HepG2 (cell line): Measurements from ENCODE around the gene CACNA1I. TPM values are rescaled to one million over a fixed set of nuclear protein-coding genes. Genes with fewer than 3 reads are reported as not detected.

Experiments used
- AHR ChIP-seq: IDR thresholded peaks from 2 replicates; pipeline ENCODE4 v1.6.1; 2018; ENCODE audit warnings: missing genetic modification reagents, missing compliant biosample characterization
- BHLHE40 ChIP-seq: IDR thresholded peaks from 2 replicates; pipeline ENCODE4 v1.6.1; 2011; ENCODE audit warnings: low read length, improper control_type of control experiment
- CBX2 ChIP-seq, 2 experiments: fragments of 200-600 bp in 1 of 2; sonication (generic); formaldehyde crosslinking in 1 of 2; IDR thresholded peaks; 2 replicates each; pipeline versions ENCODE4 v1.7.0 to v1.8.1; 2018 to 2022; ENCODE audit warnings: low read depth in 2 of 2, low read length in 1 of 2, mild to moderate bottlenecking in 1 of 2, missing genetic modification reagents in 1 of 2
- EZH2 ChIP-seq: conservative IDR thresholded peaks from 2 replicates; pipeline ENCODE4 v1.6.1; 2012; ENCODE audit warnings: mild to moderate bottlenecking, low read depth, low read length, moderate library complexity
- FLYWCH1 ChIP-seq: sonication (generic); formaldehyde crosslinking; IDR thresholded peaks from 2 replicates; pipeline ENCODE4 v1.8.1; 2023; ENCODE audit warnings: mild to moderate bottlenecking, missing genetic modification reagents
- HNRNPLL ChIP-seq: fragments of 200-400 bp; formaldehyde crosslinking; IDR thresholded peaks from 2 replicates; pipeline ENCODE4 v1.6.1; 2017; ENCODE audit warnings: mild to moderate bottlenecking, low read depth, low read length; ENCODE audit not compliant: poor library complexity, severe bottlenecking
- KDM4B ChIP-seq: sonication (generic); formaldehyde crosslinking; IDR thresholded peaks from 2 replicates; pipeline ENCODE4 v1.4.0; 2020; ENCODE audit warnings: missing genetic modification reagents
- KLF13 ChIP-seq: sonication (generic); formaldehyde crosslinking; IDR thresholded peaks from 2 replicates; pipeline ENCODE4 v1.4.0; 2020; ENCODE audit warnings: mild to moderate bottlenecking, missing genetic modification reagents
- MEIS2 ChIP-seq: sonication (generic); formaldehyde crosslinking; IDR thresholded peaks from 2 replicates; pipeline ENCODE4 v1.9.0; 2021; ENCODE audit warnings: mild to moderate bottlenecking, missing genetic modification reagents
- POGZ ChIP-seq: sonication (generic); formaldehyde crosslinking; IDR thresholded peaks from 2 replicates; pipeline ENCODE4 v1.4.0; 2020; ENCODE audit warnings: mild to moderate bottlenecking, missing genetic modification reagents
- RBFOX2 ChIP-seq: fragments of 200-400 bp; formaldehyde crosslinking; IDR thresholded peaks from 2 replicates; pipeline ENCODE4 v1.6.1; 2017; ENCODE audit warnings: low read depth, mild to moderate bottlenecking, low read length
- ZKSCAN8 ChIP-seq: IDR thresholded peaks from 2 replicates; pipeline ENCODE4 v1.6.1; 2016; ENCODE audit warnings: borderline replicate concordance, missing genetic modification reagents, missing compliant biosample characterization
- ZNF143 ChIP-seq: sonication (generic); formaldehyde crosslinking; IDR thresholded peaks from 2 replicates; pipeline ENCODE4 v1.4.0; 2020; ENCODE audit warnings: missing genetic modification reagents
- ZNF510 ChIP-seq: sonication (generic); formaldehyde crosslinking; IDR thresholded peaks from 2 replicates; pipeline ENCODE4 v1.4.0; 2020; ENCODE audit warnings: low read depth, mild to moderate bottlenecking, missing genetic modification reagents
- ZNF891 ChIP-seq: sonication (generic); formaldehyde crosslinking; IDR thresholded peaks from 2 replicates; pipeline ENCODE4 v1.5.0; 2020; ENCODE audit warnings: mild to moderate bottlenecking, missing genetic modification reagents
- polyA plus RNA-seq, 8 experiments: library from polyadenylated mRNA; depleted of rRNA in 3 of 8; stranded (reverse) in 7 of 8; unstranded in 1 of 8; fragments of >200 nt; fragmentation: Illumina TruSeq in 4 of 8; extraction: Trizol in 4 of 8; gene quantifications; 2 replicates each; pipeline versions ENCODE4 v1.2.1 to v1.2.3, GENCODE V29; 2011 to 2016; ENCODE audit warnings: low read depth in 4 of 8, missing spikeins in 1 of 8, mixed read lengths in 1 of 8; ENCODE audit not compliant: insufficient read depth in 1 of 8
- total RNA-seq, 5 experiments: library from RNA; depleted of rRNA; stranded (reverse); fragments of >200 nt; fragmentation: Illumina TruSeq; extraction: Trizol; gene quantifications; 2 replicates each; pipeline ENCODE4 v1.2.3, GENCODE V29; 2016; ENCODE audit warnings: low read depth in 1 of 5
- TF ChIP-seq, protein P1 (sequence below): sonication (generic); formaldehyde crosslinking; IDR thresholded peaks from 2 replicates; pipeline ENCODE4 v1.4.0; 2020; ENCODE audit warnings: mild to moderate bottlenecking, missing genetic modification reagents
- TF ChIP-seq, protein P2 (sequence below): IDR thresholded peaks from 2 replicates; pipeline ENCODE4 v1.6.1; 2016; ENCODE audit warnings: control low read depth
- TF ChIP-seq, protein P3 (sequence below): sonication (generic); formaldehyde crosslinking; IDR thresholded peaks from 2 replicates; pipeline ENCODE4 v1.5.1; 2020; ENCODE audit warnings: missing genetic modification reagents, mild to moderate bottlenecking, borderline replicate concordance
- TF ChIP-seq, protein P4 (sequence below): IDR thresholded peaks from 2 replicates; pipeline ENCODE4 v1.6.1; 2016; ENCODE audit warnings: low read depth, control low read depth
- TF ChIP-seq, protein P5 (sequence below): sonication (generic); formaldehyde crosslinking; IDR thresholded peaks from 2 replicates; pipeline ENCODE4 v1.4.0; 2020; ENCODE audit warnings: missing genetic modification reagents, borderline replicate concordance
- TF ChIP-seq, protein P6 (sequence below): sonication (generic); formaldehyde crosslinking; IDR thresholded peaks from 2 replicates; pipeline ENCODE4 v1.4.0; 2020; ENCODE audit warnings: missing genetic modification reagents

CACNA1I gene
- total and polyA plus RNA-seq, 2 of the 13 experiments (the other 11 are each of a cell fraction or from before 2014, with no cell fraction given), result not detected

DNA sequence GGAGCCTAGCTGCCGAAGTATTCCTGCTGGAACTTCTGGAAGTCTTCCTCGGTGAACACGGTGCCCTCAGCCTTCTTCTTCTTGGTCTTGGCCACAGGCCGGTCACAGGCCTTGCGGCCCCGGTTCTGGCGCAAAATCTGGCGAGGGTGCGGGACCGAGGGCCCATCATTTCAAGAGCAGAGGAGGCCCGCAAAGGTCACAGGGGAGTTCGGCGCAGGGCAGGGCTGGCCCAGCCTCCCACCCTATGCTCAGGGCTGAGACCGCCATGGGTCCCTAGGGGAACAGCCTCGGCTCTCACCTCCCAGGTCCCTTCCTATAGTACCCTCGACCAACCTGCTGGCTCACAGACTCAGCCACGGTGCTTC, 41.1 kb upstream of the CACNA1I start (continued):
- TF ChIP-seq POGZ (CRISPR knock-in tag) (no peak), BHLHE40 (no peak), KDM4B (CRISPR knock-in tag) (no peak), MEIS2 (no peak), ZKSCAN8 (no peak), ZNF891 (CRISPR knock-in tag) (peak; percentile 3; the same call in 1 of the 2 replicates), ZNF143 (CRISPR knock-in tag) (no peak), HNRNPLL (no peak), EZH2 (no peak), KLF13 (CRISPR knock-in tag) (no peak), CBX2 (IDR thresholded peaks at IDR 0.05; ENCODE audit: low read depth, low read length) (no peak), CBX2 (CRISPR knock-in tag; IDR thresholded peaks at IDR 0.05; ENCODE audit: low read depth) (no peak), FLYWCH1 (0 out of 2 replicates have a peak, but pooled peaks have one; percentile 11), ZNF510 (0 out of 2 replicates have a peak, but pooled peaks have one; percentile 7), AHR (CRISPR knock-in tag) (no peak), RBFOX2 (peak; percentile 61)
- TF ChIP-seq, protein P1, sequence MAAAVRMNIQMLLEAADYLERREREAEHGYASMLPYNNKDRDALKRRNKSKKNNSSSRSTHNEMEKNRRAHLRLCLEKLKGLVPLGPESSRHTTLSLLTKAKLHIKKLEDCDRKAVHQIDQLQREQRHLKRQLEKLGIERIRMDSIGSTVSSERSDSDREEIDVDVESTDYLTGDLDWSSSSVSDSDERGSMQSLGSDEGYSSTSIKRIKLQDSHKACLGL (CRISPR knock-in tag), result no peak
- TF ChIP-seq, protein P2, sequence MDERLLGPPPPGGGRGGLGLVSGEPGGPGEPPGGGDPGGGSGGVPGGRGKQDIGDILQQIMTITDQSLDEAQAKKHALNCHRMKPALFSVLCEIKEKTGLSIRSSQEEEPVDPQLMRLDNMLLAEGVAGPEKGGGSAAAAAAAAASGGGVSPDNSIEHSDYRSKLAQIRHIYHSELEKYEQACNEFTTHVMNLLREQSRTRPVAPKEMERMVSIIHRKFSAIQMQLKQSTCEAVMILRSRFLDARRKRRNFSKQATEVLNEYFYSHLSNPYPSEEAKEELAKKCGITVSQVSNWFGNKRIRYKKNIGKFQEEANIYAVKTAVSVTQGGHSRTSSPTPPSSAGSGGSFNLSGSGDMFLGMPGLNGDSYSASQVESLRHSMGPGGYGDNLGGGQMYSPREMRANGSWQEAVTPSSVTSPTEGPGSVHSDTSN (CRISPR knock-in tag), result no peak
- TF ChIP-seq, protein P3, sequence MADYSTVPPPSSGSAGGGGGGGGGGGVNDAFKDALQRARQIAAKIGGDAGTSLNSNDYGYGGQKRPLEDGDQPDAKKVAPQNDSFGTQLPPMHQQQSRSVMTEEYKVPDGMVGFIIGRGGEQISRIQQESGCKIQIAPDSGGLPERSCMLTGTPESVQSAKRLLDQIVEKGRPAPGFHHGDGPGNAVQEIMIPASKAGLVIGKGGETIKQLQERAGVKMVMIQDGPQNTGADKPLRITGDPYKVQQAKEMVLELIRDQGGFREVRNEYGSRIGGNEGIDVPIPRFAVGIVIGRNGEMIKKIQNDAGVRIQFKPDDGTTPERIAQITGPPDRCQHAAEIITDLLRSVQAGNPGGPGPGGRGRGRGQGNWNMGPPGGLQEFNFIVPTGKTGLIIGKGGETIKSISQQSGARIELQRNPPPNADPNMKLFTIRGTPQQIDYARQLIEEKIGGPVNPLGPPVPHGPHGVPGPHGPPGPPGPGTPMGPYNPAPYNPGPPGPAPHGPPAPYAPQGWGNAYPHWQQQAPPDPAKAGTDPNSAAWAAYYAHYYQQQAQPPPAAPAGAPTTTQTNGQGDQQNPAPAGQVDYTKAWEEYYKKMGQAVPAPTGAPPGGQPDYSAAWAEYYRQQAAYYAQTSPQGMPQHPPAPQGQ, result no peak
- TF ChIP-seq, protein P4, sequence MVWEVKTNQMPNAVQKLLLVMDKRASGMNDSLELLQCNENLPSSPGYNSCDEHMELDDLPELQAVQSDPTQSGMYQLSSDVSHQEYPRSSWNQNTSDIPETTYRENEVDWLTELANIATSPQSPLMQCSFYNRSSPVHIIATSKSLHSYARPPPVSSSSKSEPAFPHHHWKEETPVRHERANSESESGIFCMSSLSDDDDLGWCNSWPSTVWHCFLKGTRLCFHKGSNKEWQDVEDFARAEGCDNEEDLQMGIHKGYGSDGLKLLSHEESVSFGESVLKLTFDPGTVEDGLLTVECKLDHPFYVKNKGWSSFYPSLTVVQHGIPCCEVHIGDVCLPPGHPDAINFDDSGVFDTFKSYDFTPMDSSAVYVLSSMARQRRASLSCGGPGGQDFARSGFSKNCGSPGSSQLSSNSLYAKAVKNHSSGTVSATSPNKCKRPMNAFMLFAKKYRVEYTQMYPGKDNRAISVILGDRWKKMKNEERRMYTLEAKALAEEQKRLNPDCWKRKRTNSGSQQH, result no peak
- TF ChIP-seq, protein P5, sequence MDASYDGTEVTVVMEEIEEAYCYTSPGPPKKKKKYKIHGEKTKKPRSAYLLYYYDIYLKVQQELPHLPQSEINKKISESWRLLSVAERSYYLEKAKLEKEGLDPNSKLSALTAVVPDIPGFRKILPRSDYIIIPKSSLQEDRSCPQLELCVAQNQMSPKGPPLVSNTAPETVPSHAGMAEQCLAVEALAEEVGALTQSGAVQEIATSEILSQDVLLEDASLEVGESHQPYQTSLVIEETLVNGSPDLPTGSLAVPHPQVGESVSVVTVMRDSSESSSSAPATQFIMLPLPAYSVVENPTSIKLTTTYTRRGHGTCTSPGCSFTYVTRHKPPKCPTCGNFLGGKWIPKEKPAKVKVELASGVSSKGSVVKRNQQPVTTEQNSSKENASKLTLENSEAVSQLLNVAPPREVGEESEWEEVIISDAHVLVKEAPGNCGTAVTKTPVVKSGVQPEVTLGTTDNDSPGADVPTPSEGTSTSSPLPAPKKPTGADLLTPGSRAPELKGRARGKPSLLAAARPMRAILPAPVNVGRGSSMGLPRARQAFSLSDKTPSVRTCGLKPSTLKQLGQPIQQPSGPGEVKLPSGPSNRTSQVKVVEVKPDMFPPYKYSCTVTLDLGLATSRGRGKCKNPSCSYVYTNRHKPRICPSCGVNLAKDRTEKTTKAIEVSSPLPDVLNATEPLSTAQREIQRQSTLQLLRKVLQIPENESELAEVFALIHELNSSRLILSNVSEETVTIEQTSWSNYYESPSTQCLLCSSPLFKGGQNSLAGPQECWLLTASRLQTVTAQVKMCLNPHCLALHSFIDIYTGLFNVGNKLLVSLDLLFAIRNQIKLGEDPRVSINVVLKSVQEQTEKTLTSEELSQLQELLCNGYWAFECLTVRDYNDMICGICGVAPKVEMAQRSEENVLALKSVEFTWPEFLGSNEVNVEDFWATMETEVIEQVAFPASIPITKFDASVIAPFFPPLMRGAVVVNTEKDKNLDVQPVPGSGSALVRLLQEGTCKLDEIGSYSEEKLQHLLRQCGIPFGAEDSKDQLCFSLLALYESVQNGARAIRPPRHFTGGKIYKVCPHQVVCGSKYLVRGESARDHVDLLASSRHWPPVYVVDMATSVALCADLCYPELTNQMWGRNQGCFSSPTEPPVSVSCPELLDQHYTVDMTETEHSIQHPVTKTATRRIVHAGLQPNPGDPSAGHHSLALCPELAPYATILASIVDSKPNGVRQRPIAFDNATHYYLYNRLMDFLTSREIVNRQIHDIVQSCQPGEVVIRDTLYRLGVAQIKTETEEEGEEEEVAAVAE (CRISPR knock-in tag), result no peak
- TF ChIP-seq, protein P6, sequence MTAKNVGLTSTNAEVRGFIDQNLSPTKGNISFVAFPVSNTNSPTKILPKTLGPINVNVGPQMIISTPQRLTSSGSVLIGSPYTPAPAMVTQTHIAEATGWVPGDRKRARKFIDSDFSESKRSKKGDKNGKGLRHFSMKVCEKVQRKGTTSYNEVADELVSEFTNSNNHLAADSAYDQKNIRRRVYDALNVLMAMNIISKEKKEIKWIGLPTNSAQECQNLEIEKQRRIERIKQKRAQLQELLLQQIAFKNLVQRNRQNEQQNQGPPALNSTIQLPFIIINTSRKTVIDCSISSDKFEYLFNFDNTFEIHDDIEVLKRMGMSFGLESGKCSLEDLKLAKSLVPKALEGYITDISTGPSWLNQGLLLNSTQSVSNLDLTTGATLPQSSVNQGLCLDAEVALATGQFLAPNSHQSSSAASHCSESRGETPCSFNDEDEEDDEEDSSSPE, result no peak
